Activated CD4-positive, alpha-beta T cell treated with anti-CD3 and anti-CD28 coated beads, Interleukin-10, Interleukin-2, amounts not matched to agents 100 ng/mL and 50 ng/mL, durations not matched to agents 16 hours and 8 hours (primary cell): ENCODE results near the gene INF2.

Source experiments
- DNase-seq: peaks from one replicate; pipeline ENCODE4 v3.0.0-alpha.2; 2020

Gene INF2

DNA sequence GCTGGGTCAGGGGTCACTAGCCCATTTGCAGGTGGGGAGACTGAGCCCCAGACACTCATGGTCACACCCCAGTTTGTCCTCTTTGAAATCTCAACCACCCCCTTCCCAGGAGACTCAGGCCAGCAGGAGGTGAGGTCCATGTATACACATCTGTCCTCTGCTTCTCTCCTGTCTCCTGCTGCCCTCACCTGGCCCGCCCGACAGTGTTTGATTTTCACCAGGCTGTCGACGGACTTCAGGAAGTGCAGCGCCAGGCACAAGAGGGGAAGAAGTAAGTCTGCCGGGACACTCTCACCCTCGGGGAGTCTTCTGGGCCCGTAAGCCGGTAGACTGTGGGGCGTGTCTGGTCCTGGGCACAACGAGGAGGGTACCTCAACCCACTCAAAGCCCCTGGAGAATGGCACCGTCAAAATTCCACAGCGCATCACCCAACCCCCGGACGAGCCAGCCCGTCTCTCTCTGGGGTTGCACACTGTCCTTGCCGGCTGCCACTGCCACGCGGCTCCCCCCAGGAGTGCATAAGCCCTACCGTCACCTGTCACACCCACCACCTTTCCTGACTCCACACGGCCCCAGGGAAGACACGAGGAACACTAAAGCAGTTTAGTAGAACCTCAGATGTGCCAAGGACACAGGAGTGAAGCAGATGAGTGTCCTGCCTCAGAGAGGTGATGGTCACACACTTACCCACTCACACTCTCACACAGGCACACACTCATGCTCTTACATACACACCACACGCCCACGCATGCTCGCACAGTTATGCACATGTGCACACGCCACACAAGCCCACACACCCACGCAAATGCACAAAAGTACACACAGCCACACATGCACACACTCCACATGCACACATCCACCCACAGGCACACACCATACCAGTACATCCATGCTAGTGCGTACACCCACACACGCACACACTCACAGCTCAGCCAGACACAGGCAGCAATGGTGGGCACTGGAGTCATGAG is 50.4 kb downstream of the INF2 start:
- DNase-seq = no peak

- DNase-seq = no peak
Measured at GRCh38 chr14:104741108-104741802, 51.8 kb downstream of the INF2 start.

- DNase-seq = no peak
Measured at GRCh38 chr14:104741803-104742251, 52.4 kb downstream of the INF2 start.

GRCh38 chr14:104742586-104743455 is 53.4 kb downstream of the INF2 start:
- DNase-seq = no peak

DNA sequence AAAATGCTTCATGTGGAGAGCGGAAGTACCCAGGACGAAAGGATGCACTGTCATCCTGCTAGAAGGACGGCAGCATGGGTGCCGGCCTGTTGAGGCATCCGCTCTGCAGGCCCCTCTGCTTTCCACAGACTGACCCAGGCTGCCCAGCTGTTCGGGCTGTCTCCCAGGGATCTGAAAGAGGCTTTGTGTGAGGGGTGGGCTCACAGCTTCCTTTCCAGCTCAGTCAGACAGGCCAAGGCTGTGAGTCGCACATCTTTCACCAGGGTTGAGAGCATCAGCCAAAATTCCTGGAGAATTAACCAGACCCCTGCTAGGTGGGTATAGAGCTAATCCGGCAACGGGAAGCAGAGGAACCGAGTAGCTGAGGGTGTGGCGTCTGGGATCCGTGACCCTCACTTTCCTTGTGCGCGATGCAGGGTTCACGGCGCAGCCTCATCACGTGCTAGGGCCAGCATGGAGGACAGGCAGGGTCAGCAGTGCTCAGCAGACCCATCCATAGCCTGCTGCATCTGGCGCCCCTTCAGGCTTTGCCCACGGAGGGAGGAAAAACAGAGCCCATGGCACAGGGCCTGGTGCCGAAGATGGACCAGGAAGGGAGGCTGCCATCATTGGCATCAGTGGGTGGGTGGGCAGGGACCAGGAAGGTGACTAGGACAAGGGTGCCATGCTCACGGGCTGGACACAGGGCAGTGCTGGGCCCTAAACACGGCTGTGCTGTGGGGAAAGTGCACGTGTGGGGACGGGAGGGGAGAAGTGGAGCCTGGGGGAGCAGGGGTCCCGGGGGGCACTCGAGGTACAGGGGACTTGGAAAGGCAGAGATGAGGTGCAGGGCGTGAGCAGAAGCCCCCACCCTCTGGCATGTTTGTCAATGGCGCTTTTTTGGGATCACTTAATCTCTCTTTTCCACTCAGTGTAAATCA is 54.3 kb downstream of the INF2 start:
- DNase-seq = no peak

- no peak for DNase-seq
Measured at GRCh38 chr14:104744484-104744883, 55.1 kb downstream of the INF2 start.

- DNase-seq = no peak
Measured at GRCh38 chr14:104745431-104745830, 56.0 kb downstream of the INF2 start.

- DNase-seq = peak; percentile 65
Measured at GRCh38 chr14:104746071-104746545, 56.7 kb downstream of the INF2 start.

GRCh38 chr14:104746934-104747481 is 57.6 kb downstream of the INF2 start:
- DNase-seq = no peak

GRCh38 chr14:104747876-104748275 is 58.5 kb downstream of the INF2 start:
- DNase-seq = no peak

DNA sequence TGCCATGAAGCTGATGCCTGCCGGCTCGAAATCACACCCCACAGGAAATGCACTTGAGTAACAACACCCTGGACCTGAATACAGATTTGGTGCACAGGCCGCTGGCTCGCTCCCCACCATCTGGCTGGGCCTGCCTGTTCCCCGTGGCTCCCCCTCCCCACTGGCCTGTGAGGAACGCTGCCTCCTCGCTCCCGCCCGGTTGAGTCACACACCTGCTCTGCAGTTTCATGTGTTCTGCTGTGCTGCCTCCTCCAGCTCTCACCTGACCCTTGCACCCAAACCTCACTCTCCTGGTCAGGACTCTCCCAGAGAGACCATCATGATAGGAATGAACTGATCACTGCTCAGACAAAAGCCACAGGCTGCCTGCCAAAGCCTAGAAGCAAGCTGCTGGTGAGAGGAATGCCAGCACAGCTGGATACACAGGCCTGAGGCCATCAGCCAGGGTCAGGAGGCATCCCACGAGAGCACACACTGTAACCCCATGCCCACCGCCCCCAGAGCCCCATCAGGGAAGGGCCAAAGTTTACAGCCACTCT is 59.8 kb downstream of the INF2 start:
- DNase-seq = no peak

GRCh38 chr14:104750056-104750752 is 60.8 kb downstream of the INF2 start:
- DNase-seq = no peak

- peak; percentile 28 for DNase-seq
Measured at GRCh38 chr14:104750753-104751057, 61.3 kb downstream of the INF2 start.

DNA sequence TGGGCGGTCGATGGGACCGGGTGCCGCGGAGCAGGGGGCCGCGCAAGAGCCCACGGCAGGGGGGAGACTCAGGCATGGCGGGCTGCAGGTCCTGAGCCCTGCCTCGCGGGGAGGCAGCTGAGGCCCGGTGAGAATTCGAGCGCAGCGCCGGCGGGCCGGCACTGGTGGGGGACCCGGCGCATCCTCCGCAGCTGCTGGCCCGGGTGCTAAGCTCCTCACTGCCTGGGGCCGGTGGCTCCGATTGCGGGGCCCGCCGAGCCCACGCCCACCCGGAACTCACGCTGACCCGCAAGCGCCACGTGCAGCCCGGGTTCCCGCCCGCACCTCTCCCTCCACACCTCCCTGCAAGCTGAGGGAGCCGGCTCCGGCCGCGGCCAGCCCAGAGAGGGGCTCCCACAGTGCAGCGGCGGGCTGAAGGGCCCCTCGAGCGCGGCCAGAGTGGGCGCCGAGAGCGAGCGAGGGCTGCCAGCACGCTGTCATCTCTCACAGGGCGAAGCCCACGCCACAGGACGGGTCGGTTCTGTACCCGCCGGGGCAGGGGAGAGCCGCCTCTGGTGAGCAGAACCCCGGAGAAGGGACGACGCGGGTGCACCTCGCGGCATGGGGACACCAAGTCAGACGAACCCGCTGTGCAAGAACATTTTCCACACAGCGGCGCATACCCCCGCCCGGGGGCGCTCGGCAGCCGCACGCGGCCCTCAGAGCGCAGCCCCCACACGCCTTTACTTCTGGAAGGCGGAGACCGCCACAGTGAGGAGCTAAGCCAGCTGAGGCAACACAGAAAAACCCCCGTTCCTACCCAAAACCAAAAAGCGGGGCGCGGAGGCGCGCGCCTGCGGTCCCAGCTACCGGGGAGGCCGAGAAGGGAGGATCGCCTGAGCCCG is 62.4 kb downstream of the INF2 start:
- no peak for DNase-seq

GRCh38 chr14:104752423-104752734 is 63.0 kb downstream of the INF2 start:
- no peak for DNase-seq

- DNase-seq = peak; percentile 100
Measured at GRCh38 chr14:104752735-104753527, 63.5 kb downstream of the INF2 start, which contains the start of gene SIVA1. SIVA1 (plus strand) TSS chr14:104753147; CDS start chr14:104753202, 55 bp downstream.

- no peak for DNase-seq
Measured at GRCh38 chr14:104753528-104754212, 64.3 kb downstream of the INF2 start.

DNA sequence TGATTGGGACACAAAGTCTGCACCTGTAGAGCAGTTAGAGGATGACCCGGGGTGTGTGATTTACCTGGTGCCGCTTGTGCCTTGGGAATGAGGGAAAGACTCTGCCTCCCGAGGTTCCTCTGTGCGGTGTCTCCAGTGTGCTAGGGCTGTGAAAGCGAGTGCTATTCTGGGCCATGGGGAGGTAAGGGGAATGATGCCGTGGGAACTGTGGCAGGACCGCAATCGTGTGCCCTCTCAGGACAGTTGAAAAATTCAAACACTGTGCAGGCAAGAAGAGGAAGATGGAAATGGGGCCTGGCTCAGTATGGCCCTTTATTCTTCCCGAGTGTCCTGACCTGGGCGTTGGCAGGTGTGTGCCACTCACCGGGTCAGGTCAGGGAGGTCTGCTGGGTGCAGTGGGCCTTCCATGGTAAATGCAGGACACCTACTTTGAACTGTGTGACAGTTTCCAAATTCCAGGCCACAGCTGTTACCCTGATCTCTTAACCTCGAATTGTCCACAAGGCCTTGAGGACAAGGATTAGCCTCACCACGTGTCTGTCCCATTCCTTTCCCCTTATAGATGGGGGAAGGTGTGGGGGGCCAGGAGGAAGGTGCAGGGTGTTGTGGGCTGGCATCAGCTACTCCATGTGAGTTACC is 64.9 kb downstream of the INF2 start:
- DNase-seq = no peak
